ENCODE results near the gene MAPT. TPM values are rescaled to one million over a fixed set of nuclear protein-coding genes. Genes with fewer than 3 reads are reported as not detected.

Gene MAPT
- total RNA-seq, 1 donor from 2014 or later: 2.4 TPM

DNA sequence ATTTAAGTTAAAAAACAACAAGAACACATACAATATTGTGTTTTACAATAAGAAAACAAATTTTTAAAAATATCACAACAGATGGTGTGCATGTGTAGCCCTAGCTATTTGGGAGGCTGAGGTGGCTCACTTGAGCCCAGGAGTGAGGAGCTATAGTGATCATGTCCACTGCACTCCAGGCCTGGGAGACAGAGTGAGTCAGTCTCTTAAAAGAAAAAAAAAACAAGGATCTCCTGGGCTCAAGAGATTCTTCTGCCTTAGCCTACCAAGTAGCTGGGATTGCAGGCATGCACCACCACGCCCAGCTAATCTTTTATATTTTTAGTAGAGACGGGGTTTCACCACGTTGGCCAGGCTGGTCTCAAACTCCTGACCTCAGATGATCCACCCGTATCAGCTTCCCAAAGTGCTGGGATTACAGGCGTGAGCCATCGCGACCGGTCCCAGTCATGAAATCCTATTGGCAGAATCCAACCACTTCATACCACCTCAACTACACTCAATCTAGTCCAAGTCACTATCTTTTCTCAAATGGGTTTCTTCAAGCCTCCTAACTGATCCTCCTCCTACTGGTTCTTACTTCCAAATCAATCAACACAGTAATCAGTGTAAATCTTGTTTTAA, 159.7 kb downstream of the MAPT start:
- Histone ChIP-seq H3K36me3 (peaks cover 4% of the 10 kb centered on the region), H3K4me1 (no peaks in the 10 kb centered on the region), H3F3A (ENCODE audit: low read depth) (peaks cover 2% of the 10 kb centered on the region), H3K4me3 (no peak overlapping the region), H3K27me3 (no peaks in the 10 kb centered on the region), H4K20me1 (ENCODE audit: low read depth) (peaks cover 15% of the 10 kb centered on the region), H3K9me3 (ENCODE audit: low read depth) (no peaks in the 10 kb centered on the region), H3K4me2 (no peak overlapping the region), H3K9ac (no peak overlapping the region), H3K79me2 (ENCODE audit: low read depth) (peaks cover 57% of the 10 kb centered on the region), H3K27ac (no peak overlapping the region), H2AFZ (replicated peaks) (no peak overlapping the region)
- Mint-ChIP-seq H3K4me3 (no peak overlapping the region), H3K27ac (no peak overlapping the region), H3K9me3 (no peaks in the 10 kb centered on the region), H3K27me3 (ENCODE audit: insufficient read depth, low read depth) (peaks cover 5% of the 10 kb centered on the region), H3K36me3 (peaks cover 40% of the 10 kb centered on the region), H3K4me1 (no peaks in the 10 kb centered on the region)
- TF ChIP-seq CTCF (IDR thresholded peaks at IDR 0.05) (no peak), EZH2phosphoT487 (IDR thresholded peaks at IDR 0.05) (no peak), EZH2 (IDR thresholded peaks at IDR 0.05) (no peak)
- no peak for DNase-seq (ENCODE audit: low spot score)

DNA sequence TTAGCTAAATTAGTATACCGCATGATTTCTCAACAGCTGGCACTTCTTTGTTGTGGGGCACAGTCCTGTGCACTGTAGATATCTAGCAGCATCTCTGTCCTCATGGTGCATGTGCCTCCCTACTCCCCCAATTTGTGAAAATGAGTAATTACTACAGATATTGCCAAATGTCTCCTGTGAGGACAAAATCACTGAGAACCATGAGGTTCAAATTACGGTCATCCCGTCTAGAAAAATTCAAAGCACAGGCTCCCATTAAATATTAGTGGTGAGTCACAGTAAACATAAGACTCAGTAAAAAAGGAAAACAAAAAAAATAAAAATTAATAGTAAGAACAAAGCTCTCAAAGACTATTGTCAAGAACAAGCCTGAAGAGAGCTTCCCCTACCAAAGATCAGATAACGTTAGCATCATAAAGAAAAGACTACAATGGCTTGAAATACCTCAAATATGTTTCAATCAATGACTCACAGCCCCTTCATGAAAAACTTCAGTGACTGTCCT, 162.5 kb downstream of the MAPT start:
- no peaks in the 10 kb centered on the region for H3F3A ChIP-seq (ENCODE audit: low read depth)
- H4K20me1 ChIP-seq (ENCODE audit: low read depth): peaks cover 25% of the 10 kb centered on the region
- H3K4me3 ChIP-seq: no peak overlapping the region
- no peaks in the 10 kb centered on the region for H3K27me3 ChIP-seq
- peaks cover 27% of the 10 kb centered on the region for H3K36me3 Mint-ChIP-seq
- H3K27ac Mint-ChIP-seq: no peak overlapping the region
- no peak overlapping the region for H2AFZ ChIP-seq (replicated peaks)
- no peak overlapping the region for H3K4me3 Mint-ChIP-seq
- H3K79me2 ChIP-seq (ENCODE audit: low read depth): peaks cover 66% of the 10 kb centered on the region
- peaks cover 2% of the 10 kb centered on the region for H3K27me3 Mint-ChIP-seq (ENCODE audit: insufficient read depth, low read depth)
- no peak overlapping the region for H3K27ac ChIP-seq
- H3K4me1 ChIP-seq: no peaks in the 10 kb centered on the region
- H3K9ac ChIP-seq: no peak overlapping the region
- H3K36me3 ChIP-seq: no peaks in the 10 kb centered on the region
- no peak for DNase-seq (ENCODE audit: low spot score)
- H3K4me1 Mint-ChIP-seq: no peaks in the 10 kb centered on the region
- no peaks in the 10 kb centered on the region for H3K9me3 ChIP-seq (ENCODE audit: low read depth)
- no peak overlapping the region for H3K4me2 ChIP-seq
- no peaks in the 10 kb centered on the region for H3K9me3 Mint-ChIP-seq
- no peak for TF ChIP-seq CTCF (IDR thresholded peaks at IDR 0.05)
- TF ChIP-seq EZH2phosphoT487 (IDR thresholded peaks at IDR 0.05): no peak
- TF ChIP-seq EZH2 (IDR thresholded peaks at IDR 0.05): no peak

- TF ChIP-seq CTCF (IDR thresholded peaks at IDR 0.05): no peak
- no peak for TF ChIP-seq EZH2phosphoT487 (IDR thresholded peaks at IDR 0.05)
- TF ChIP-seq EZH2 (IDR thresholded peaks at IDR 0.05): no peak
- Histone ChIP-seq H2AFZ (replicated peaks) (no peak overlapping the region), H4K20me1 (ENCODE audit: low read depth) (peaks cover 25% of the 10 kb centered on the region), H3K4me3 (no peak overlapping the region), H3K9ac (no peak overlapping the region), H3K4me2 (no peak overlapping the region), H3K9me3 (ENCODE audit: low read depth) (no peaks in the 10 kb centered on the region), H3K36me3 (no peaks in the 10 kb centered on the region), H3K79me2 (ENCODE audit: low read depth) (peaks cover 62% of the 10 kb centered on the region), H3K27me3 (no peaks in the 10 kb centered on the region), H3F3A (ENCODE audit: low read depth) (no peaks in the 10 kb centered on the region), H3K27ac (no peak overlapping the region), H3K4me1 (no peaks in the 10 kb centered on the region)
- DNase-seq (ENCODE audit: low spot score): no peak
- Mint-ChIP-seq H3K27me3 (ENCODE audit: insufficient read depth, low read depth) (peaks cover under 1% of the 10 kb centered on the region), H3K4me3 (no peak overlapping the region), H3K36me3 (peaks cover 26% of the 10 kb centered on the region), H3K9me3 (no peaks in the 10 kb centered on the region), H3K27ac (no peak overlapping the region), H3K4me1 (no peaks in the 10 kb centered on the region)
These were observed 163.0 kb downstream of the MAPT start for GRCh38 chr17:46057366-46057765.
